Nucleus accumbens (tissue), 56 donors: ENCODE results near the gene CADPS2.

Experiments used
- DNase-seq, 56 donors: peaks; one replicate each; lab custom pipeline; 2025; lab: John Stamatoyannopoulos, UW

CADPS2 gene

DNA sequence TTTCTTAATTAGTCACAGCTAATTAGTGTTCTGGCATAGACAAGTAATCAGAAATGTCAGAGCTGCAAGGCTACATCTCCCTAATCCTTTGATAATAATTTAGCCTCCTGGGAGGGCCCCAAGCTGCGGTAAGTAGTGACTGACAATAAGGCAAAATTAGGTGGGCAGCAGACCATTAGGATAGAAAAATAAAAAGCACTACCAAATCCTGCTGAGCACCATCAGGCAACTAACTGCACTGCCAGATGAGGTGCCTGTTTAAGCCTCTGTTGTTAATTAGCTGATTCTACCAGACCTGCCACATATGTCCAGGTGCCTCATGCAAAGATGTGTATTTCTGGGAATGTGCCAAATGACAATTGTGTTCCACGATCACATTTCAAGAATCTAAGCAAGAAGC is 549.2 kb downstream of the CADPS2 start:
- DNase-seq = no peak

GRCh38 chr7:122329145-122329802 is 557.0 kb downstream of the CADPS2 start:
- DNase-seq = peak in 2 of 56 donors; percentile 21 to 27

GRCh38 chr7:122327969-122328368 is 558.3 kb downstream of the CADPS2 start:
- DNase-seq = no peak

- no peak for DNase-seq
These were observed 569.5 kb downstream of the CADPS2 start for GRCh38 chr7:122316467-122317388.

- no peak for DNase-seq
These were observed 570.5 kb downstream of the CADPS2 start for GRCh38 chr7:122315507-122316466.

DNA sequence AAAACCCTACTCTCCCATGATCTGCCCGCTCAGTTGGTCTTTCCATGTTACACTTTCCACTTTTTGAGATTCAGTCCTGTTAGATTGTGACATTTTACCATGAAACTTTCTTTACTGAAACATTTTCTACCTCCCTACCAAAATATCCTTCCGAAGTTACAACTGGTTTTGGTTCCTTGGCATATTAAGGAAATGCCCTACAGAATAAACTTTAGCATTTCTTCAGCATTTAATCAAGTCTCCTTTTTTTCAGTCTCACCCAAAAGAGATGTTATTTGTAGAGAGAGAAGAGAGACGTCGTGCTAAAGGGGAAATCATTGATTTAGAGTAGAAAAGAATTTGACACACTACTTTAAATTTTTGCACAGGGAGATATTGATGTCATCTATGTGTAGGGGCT is 572.0 kb downstream of the CADPS2 start:
- DNase-seq = no peak

- no peak for DNase-seq
These were observed 573.5 kb downstream of the CADPS2 start for GRCh38 chr7:122312789-122313188.

DNA sequence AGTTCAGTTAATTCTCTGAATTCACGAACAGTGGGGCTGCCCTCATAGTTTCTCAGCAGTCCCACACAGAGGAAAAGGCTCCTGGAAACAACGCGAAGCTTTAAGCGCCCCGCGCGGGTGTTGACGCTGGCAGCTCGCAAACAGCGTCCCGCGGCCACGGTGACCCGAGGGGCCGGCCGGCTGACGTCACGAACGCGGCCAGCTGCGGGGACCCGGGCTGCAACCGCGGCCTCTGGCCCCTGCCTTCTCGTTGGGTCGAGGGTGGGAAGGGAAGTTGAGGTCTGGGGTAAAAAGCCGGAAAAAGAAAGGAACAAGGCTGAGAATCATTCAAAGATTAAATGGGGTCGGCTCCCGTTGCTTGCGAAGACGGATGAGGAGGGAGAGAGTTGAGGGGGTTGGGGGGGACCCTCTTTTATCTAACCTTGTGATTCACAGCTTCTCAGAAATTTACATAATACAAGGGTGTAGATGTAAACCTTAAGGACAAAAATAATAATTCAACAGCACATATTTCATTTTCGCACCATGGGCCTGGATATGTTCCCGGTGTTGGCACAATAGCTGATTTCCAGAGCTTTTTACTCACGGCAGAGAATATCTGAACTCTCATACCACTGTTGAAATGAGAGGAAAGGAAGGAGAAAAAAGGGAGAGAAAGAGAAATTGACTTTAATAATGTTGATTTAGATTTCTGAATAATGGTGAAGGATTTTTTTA is 574.4 kb downstream of the CADPS2 start:
- peak in 3 of 56 donors; percentile 20 to 30 (median 22) for DNase-seq

DNA sequence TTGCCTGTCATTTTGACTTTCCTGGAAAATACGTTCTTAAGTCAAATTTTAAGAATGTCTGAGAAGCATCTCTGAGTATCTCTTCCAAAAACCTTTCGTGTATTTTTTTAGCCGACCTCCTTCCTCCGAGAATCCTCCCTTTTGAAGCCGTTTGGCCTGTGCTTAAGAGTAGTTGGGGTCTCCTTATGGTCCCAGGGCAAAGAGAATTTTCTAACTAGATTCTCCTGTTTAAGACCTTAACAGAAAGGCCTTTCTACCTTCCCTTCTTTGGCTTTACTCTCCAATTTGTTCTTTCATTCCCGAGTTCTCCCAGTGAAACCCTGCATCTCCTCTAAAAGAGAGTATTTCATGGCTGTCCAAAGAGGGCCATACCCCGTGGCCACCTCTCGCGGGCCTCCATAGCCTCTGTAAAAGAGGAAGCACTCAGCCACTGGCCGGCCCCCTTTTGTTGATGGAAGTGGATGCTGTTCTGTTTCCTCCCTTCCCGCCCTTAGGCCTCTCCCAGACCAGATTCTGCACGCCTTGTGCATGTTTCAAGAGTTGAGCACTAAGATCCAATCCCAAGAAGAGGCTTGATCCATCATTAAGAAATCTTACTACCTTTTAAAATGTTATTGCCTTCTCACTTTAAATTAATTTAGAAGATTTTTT is 575.1 kb downstream of the CADPS2 start:
- peak in 2 of 56 donors; percentile 9 to 14 for DNase-seq

- DNase-seq = peak in 3 of 56 donors; percentile 26 to 58 (median 41)
These were observed 575.9 kb downstream of the CADPS2 start for GRCh38 chr7:122310119-122311021.

GRCh38 chr7:122309421-122309820 is 576.8 kb downstream of the CADPS2 start:
- no peak for DNase-seq

- peak in 1 of 56 donors; percentile 18 for DNase-seq
These were observed 579.0 kb downstream of the CADPS2 start for GRCh38 chr7:122307228-122307621.

DNA sequence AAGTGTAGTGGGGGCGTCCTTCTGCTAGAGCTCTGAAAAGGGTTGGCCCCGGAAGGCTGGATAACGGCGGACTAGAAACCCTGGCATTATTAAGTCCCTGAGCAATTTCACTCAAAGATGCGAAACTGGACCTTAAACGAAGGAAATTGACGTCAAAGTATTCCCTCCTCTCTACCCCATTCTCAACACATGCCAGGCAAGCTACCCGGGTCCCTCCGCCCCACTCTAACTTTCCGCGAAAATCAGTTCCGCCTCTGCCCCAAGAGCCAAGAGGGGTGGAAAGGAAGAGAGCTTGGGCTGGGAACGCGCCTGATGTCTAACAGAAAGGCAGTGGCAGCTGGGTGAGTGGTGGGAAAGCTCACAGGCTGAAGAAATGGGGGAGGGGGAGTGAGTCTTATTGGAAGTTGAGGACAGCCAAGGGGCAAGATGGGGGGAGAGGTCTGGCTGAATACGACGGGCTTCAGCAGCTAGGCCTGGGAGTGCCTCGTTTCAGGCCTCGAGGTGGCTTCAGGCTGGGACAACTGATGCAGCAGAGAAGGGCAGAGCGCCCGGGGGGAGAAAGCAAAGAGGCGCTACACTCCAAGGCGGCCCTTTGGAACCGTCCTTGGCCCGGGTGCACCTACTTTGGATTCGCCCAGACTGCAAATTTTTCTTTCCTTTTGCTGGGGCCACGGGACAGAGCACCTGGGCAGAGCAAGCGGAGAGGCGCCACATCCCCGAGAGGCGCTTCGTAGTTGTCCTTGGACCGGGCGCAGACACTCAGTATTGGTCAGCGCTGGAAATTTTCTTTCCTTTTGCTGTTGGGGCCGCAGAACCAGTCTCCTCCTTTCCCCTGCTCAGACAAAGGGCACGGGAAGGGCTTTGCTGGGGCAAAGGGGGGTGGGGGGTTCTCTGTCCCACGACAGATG is 579.7 kb downstream of the CADPS2 start:
- peak in 1 of 56 donors; percentile 23 for DNase-seq

DNA sequence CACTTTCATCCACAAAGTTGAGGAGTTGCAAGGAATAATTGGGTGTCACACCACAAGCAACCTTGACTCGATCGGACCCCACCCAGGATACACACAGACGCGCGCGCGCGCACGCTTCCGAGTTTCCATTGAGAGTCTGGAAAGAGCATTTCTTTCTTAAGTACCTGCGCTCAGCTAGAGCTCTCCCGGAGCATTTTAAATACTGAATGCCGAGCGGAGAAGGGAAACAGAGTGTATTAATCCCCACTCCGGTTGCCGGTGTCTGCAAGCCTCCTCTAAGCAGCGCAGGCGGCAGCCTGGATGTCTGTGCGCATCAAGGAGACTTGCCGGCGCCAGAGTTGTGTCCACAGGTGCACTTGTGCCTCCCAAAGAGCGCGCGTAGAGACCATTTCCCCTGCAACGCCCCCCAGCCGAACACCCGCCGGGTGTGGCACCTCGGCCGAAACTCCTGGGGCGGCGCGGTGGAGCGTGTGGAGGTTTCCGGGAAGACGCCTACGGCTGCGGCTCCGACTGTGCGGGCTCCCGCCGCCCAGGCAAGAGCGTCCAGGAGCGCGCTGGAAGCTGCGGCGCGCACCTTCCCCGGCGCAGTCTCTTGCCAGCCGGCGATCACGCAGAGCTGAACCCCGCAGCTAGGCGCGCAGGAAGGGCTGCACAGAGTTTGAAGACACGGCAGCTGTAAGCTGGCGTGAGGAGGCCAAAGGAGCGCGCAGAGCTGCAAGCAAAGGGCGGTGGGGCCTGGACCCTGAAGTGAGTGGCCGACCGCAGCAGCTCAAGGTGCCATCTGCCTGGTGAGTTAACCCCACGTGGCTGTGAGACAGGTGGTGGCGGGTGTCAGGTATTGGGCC is 580.6 kb downstream of the CADPS2 start:
- peak in 2 of 56 donors; percentile 17 to 30 for DNase-seq

DNA sequence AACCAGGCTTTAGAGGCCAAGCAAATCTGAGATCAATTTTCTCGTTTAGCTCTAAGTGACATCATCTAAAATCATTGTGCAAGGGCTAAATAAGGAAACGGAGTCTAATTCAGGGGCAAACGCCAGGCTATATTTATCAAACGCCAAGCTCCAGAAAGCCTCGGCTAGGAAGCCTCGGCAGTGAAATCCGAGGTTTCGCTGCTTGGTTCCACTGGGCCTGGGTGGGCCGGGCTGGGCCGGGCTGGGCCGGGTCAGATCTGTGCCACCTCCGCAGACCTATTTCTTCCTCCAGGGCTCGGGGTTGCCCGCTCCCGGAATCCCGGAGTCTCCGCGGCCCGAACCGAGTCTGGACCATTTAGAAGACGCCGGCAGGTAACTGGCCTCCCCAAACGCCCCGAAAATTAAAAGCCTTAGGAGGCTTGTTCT is 581.3 kb downstream of the CADPS2 start:
- no peak for DNase-seq

DNA sequence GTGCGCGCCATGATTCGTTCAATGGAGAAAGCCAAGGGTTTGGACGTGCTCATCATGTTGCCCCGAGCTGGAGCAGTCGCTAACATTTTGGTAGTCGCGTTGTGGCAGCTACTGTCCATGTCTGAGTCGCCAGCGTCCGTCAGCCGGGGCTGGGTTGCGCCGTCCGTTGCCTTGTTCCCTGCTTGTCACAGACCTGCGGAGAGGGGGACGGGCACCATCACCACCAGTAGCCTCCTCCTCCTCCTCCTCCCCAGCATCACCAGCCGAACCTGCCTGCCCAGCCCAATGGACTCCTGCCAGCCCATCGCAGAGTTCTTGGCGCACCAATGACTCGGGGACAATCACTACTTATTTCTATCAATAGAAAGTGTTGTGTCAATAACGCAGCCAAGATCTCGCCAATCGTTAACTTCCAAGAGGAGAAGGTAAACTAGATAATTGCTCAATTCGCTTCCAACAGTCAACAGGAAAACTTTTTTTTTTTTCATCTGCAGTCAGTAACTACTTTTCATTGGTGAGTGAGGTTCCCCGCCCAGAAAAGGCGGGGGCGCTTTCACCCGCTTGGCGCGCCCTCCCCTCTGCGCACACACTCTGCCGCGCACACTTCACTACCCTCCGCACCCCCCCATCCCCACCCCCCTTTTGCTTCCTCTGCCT is 581.8 kb downstream of the CADPS2 start, which contains the start of gene FEZF1:
FEZF1 (minus strand) TSS at position 432 of the 657 bp plus-strand sequence; CDS start at position 119, 313 bp downstream.
- peak in 2 of 56 donors; percentile 23 to 34 for DNase-seq
